Measurements from ENCODE around the gene SSBP3.
"Not testable (repeated sequence)": the region's sequence is repeated elsewhere in the genome, so short reads cannot be mapped to it uniquely, and the experiment has no call there.

The SSBP3 gene

GRCh38 chr1:54239035-54239383 is 167.2 kb downstream of the SSBP3 start:
- no peak for DNase-seq

- no peak for DNase-seq
These were observed 167.7 kb downstream of the SSBP3 start for GRCh38 chr1:54238353-54239034.

GRCh38 chr1:54237586-54237985 is 168.6 kb downstream of the SSBP3 start:
- no peak for DNase-seq

- DNase-seq: no peak
These were observed 171.9 kb downstream of the SSBP3 start for GRCh38 chr1:54234284-54234683.

GRCh38 chr1:54233196-54233595 is 173.0 kb downstream of the SSBP3 start:
- not testable (repeated sequence) for DNase-seq

- no peak for DNase-seq
These were observed 175.5 kb downstream of the SSBP3 start for GRCh38 chr1:54230507-54231339.

- no peak for DNase-seq
These were observed 176.8 kb downstream of the SSBP3 start for GRCh38 chr1:54229281-54229891.

GRCh38 chr1:54228638-54229079 is 177.5 kb downstream of the SSBP3 start:
- DNase-seq: no peak

- DNase-seq: no peak
These were observed 178.3 kb downstream of the SSBP3 start for GRCh38 chr1:54227891-54228310.

- no peak for DNase-seq
These were observed 179.0 kb downstream of the SSBP3 start for GRCh38 chr1:54227091-54227602.

GRCh38 chr1:54225986-54226559 is 180.1 kb downstream of the SSBP3 start:
- no peak for DNase-seq

- no peak for DNase-seq
These were observed 180.8 kb downstream of the SSBP3 start for GRCh38 chr1:54225378-54225777.

- no peak for DNase-seq
These were observed 182.0 kb downstream of the SSBP3 start for GRCh38 chr1:54224233-54224632.

- DNase-seq: no peak
These were observed 182.6 kb downstream of the SSBP3 start for GRCh38 chr1:54223441-54224202.

- no peak for DNase-seq
These were observed 183.5 kb downstream of the SSBP3 start for GRCh38 chr1:54222711-54223110.

GRCh38 chr1:54221867-54222484 is 184.2 kb downstream of the SSBP3 start:
- no peak for DNase-seq

- DNase-seq: no peak
These were observed 184.9 kb downstream of the SSBP3 start for GRCh38 chr1:54221113-54221834.

GRCh38 chr1:54220004-54220811 is 186.0 kb downstream of the SSBP3 start:
- DNase-seq: no peak

- no peak for DNase-seq
These were observed 186.5 kb downstream of the SSBP3 start for GRCh38 chr1:54219688-54220003.

- DNase-seq: no peak
These were observed 187.1 kb downstream of the SSBP3 start for GRCh38 chr1:54218883-54219687.

Data from activated CD8-positive, alpha-beta memory T cell treated with anti-CD3 and anti-CD28 coated beads, Interleukin-2, amount 50 U/mL, for 4 hours (primary cell).